ENCODE results near the gene CHCHD6. TPM values are rescaled to one million over a fixed set of nuclear protein-coding genes. Genes with fewer than 3 reads are reported as not detected.

Gene CHCHD6
- total RNA-seq, 1 experiment from 2014 or later, result 36.3 TPM

DNA sequence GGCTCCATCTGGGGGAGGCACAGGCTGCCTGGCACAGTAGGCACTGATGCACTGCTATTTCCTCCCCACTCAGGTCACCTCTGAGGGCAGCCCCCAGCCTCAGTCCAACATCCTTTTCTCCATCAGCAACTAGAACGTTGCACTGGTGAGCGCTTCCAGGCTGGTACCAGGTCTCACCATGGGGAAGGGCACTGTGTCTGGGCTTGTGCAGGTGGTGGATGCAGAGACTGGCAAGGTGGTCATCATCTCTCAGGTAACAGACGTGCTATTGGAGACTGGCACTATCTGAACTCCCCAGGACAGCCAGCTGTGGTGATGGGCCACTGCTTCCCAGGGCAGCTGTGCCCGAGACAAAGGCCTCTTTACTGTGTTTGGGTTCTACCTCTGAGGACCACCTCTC is 40.8 kb upstream of the CHCHD6 start:
- H3K9me3 ChIP-seq (ENCODE audit: control insufficient read depth in 1 of 2, insufficient read depth in 1 of 2, low read depth in 1 of 2, low read length in 2 of 2), result peaks cover 0 to 10% of the 10 kb centered on the region in 2 experiments; a peak in 1 of 4 replicates
- DNase-seq (ENCODE audit: low read depth, low spot score) (no peak), ATAC-seq (no peak)
- no peak overlapping the region for H2AFZ ChIP-seq (ENCODE audit: low read depth, low read length, poor library complexity, severe bottlenecking)
- no peaks in the 10 kb centered on the region for H3K4me1 ChIP-seq (ENCODE audit: control insufficient read depth in 1 of 2, insufficient read depth in 2 of 2, low read length in 2 of 2)
- H3K79me2 ChIP-seq (ENCODE audit: insufficient read depth, low read length), result no peaks in the 10 kb centered on the region
- no peaks in the 10 kb centered on the region for H3K9me2 ChIP-seq (ENCODE audit: insufficient read depth)
- no peaks in the 10 kb centered on the region for H3K36me3 ChIP-seq (ENCODE audit: control insufficient read depth in 1 of 2, insufficient read depth in 2 of 2, low read length in 2 of 2)
- H3K27ac ChIP-seq (ENCODE audit: low read depth, low read length), result no peak overlapping the region
- no peaks in the 10 kb centered on the region for H4K20me1 ChIP-seq (ENCODE audit: insufficient read depth)
- RAD21 ChIA-PET (ENCODE audit: low non-redundant PET in 1 of 2, low total read pairs in 2 of 2, uncharacterized antibody in 2 of 2, unreplicated experiment in 2 of 2), result no interaction called here
- no peaks in the 10 kb centered on the region for H3K27me3 ChIP-seq (ENCODE audit: insufficient read depth, low read length)
- H3K4me3 ChIP-seq (replicated peaks in 1 of 2; ENCODE audit: low read depth in 1 of 2, low read length in 2 of 2), result no peak overlapping the region
- TF ChIP-seq ZFX (IDR thresholded peaks at IDR 0.05) (no peak), POLR2AphosphoS5 (IDR thresholded peaks at IDR 0.05; ENCODE audit: low read depth, low read length) (no peak), CBX3 (IDR thresholded peaks at IDR 0.05; ENCODE audit: low read depth) (no peak), FOSL1 (IDR thresholded peaks at IDR 0.05; ENCODE audit: low read depth) (no peak), EZH2 (IDR thresholded peaks at IDR 0.05) (no peak), ZNF274 (IDR thresholded peaks at IDR 0.05; ENCODE audit: low read depth, low read length) (no peak), JUND (IDR thresholded peaks at IDR 0.05) (no peak), YY1 (IDR thresholded peaks at IDR 0.05; ENCODE audit: extremely low read depth, insufficient replicate concordance, low read depth, low read length) (no peak), ELF1 (IDR thresholded peaks at IDR 0.05; ENCODE audit: borderline replicate concordance, low read depth) (no peak), SIN3A (IDR thresholded peaks at IDR 0.05; ENCODE audit: low read depth) (no peak), EZH2phosphoT487 (IDR thresholded peaks at IDR 0.05; ENCODE audit: borderline replicate concordance) (no peak)
- TF ChIP-seq, protein P1, sequence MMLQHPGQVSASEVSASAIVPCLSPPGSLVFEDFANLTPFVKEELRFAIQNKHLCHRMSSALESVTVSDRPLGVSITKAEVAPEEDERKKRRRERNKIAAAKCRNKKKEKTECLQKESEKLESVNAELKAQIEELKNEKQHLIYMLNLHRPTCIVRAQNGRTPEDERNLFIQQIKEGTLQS (IDR thresholded peaks at IDR 0.05), result no peak
- TF ChIP-seq, protein P2, sequence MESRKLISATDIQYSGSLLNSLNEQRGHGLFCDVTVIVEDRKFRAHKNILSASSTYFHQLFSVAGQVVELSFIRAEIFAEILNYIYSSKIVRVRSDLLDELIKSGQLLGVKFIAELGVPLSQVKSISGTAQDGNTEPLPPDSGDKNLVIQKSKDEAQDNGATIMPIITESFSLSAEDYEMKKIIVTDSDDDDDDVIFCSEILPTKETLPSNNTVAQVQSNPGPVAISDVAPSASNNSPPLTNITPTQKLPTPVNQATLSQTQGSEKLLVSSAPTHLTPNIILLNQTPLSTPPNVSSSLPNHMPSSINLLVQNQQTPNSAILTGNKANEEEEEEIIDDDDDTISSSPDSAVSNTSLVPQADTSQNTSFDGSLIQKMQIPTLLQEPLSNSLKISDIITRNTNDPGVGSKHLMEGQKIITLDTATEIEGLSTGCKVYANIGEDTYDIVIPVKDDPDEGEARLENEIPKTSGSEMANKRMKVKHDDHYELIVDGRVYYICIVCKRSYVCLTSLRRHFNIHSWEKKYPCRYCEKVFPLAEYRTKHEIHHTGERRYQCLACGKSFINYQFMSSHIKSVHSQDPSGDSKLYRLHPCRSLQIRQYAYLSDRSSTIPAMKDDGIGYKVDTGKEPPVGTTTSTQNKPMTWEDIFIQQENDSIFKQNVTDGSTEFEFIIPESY (IDR thresholded peaks at IDR 0.05; ENCODE audit: extremely low read depth, insufficient replicate concordance, low read length), result no peak
- TF ChIP-seq, protein P3, sequence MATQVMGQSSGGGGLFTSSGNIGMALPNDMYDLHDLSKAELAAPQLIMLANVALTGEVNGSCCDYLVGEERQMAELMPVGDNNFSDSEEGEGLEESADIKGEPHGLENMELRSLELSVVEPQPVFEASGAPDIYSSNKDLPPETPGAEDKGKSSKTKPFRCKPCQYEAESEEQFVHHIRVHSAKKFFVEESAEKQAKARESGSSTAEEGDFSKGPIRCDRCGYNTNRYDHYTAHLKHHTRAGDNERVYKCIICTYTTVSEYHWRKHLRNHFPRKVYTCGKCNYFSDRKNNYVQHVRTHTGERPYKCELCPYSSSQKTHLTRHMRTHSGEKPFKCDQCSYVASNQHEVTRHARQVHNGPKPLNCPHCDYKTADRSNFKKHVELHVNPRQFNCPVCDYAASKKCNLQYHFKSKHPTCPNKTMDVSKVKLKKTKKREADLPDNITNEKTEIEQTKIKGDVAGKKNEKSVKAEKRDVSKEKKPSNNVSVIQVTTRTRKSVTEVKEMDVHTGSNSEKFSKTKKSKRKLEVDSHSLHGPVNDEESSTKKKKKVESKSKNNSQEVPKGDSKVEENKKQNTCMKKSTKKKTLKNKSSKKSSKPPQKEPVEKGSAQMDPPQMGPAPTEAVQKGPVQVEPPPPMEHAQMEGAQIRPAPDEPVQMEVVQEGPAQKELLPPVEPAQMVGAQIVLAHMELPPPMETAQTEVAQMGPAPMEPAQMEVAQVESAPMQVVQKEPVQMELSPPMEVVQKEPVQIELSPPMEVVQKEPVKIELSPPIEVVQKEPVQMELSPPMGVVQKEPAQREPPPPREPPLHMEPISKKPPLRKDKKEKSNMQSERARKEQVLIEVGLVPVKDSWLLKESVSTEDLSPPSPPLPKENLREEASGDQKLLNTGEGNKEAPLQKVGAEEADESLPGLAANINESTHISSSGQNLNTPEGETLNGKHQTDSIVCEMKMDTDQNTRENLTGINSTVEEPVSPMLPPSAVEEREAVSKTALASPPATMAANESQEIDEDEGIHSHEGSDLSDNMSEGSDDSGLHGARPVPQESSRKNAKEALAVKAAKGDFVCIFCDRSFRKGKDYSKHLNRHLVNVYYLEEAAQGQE (IDR thresholded peaks at IDR 0.05; ENCODE audit: low read depth), result no peak
- TF ChIP-seq, protein P4, sequence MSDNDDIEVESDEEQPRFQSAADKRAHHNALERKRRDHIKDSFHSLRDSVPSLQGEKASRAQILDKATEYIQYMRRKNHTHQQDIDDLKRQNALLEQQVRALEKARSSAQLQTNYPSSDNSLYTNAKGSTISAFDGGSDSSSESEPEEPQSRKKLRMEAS (IDR thresholded peaks at IDR 0.05), result no peak
- H3K4me2 ChIP-seq (ENCODE audit: low read length), result no peak overlapping the region
- intact Hi-C loops (cut with micrococcal nuclease), result loop anchor here (10.0 kb wide), 1 partner anchor 138 kb away; the partner anchor contains the start of gene CHST13
- BruUV-seq (replicated peaks), result no TSS peak
- POLR2A ChIA-PET, result no interaction called here
- CTCF ChIA-PET, result interaction anchor here (0.6 kb wide), 1 partner anchor 1020 kb away, joined by 3 read pairs; no protein-coding TSS in a partner anchor
- no peak overlapping the region for H3K9ac ChIP-seq (ENCODE audit: low read length)

All from HCT116 (cell line).